Stimulated activated CD4-positive, alpha-beta T cell treated with anti-CD3 and anti-CD28 coated beads, Interleukin-2, amount 100 ng/mL, for 24 hours (primary cell): ENCODE data around the gene TIMP3.

Source experiments
- DNase-seq, 2 donors: peaks; one replicate each; pipeline ENCODE4 v3.0.0-alpha.2; 2020

Gene TIMP3

GRCh38 chr22:32788904-32789624, 12.4 kb upstream of the TIMP3 start:
- DNase-seq, result no peak

DNA sequence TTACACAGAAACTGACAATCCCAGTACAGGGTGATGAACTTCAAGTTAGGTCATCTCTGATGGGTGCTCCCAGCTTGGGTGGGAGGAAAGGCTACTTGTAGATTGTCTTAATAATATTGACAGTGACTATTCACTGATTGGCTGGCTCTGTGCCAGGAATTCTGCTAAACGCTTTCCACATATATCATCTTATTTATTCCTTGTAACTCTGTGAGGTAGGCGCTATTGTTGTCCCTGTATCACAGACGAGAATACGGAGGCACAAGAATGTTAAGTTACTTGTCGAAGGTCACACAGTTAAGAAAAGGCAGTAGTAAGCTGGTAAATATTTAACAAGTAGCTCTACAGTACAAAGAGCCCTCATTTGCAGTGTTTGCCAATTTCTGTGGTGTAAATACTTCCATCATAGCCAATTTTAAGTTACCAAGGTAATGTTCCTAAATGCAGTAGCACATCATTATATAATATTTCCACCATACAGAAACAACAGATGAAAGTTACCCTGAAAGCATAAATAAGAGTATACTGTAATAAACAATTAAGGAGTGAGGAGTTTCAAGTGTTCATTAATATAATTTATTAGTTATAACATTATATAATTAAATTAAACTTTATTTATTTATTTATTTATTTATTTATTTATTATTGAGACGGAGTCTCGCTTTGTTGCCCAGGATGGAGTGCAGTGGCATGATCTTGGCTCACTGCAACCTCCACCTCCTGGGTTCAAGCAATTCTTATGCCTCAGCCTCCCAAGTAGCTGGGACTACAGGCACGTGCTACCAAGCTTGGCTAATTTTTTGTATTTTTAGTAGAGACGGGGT, 11.5 kb upstream of the TIMP3 start:
- no peak for DNase-seq

GRCh38 chr22:32791056-32791455, 10.4 kb upstream of the TIMP3 start:
- DNase-seq, result no peak

DNA sequence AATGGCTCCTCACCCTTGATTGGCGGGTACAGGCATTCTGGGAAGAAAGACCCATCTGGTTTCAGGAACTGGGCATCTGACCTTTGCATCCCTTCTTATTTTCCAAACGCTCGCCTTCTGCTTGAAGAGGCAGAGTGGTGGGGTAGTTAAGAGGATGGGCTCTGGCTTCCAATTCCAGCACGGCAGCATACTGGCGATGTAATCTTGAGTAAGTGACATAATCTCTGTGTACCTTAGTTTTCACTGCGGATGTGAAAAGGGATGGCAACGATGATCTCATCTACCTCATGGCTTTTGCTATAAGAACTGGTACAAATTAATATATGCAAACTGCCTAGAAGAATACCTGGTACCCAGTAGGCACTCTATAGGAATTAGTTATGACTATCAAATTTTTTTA, 10.0 kb upstream of the TIMP3 start:
- no peak for DNase-seq

DNA sequence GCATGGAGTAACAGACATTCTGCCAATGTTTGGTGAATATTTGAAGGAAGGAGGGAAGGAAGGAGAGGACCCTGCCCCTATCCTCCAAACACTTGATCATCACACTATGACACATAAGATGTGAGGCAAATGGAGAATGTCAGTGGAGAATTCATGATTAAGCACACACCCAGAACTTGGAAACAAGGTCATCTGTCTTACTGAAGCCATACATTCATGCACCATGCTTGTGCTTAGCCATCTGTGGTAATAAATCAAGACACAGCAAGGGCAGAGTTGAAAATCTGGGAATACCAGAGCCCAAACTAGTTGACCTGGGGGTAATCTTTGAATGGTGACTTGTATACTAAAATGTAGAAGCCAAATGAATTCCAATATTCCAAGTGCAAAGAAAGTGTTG, 7.9 kb upstream of the TIMP3 start:
- no peak for DNase-seq

DNA sequence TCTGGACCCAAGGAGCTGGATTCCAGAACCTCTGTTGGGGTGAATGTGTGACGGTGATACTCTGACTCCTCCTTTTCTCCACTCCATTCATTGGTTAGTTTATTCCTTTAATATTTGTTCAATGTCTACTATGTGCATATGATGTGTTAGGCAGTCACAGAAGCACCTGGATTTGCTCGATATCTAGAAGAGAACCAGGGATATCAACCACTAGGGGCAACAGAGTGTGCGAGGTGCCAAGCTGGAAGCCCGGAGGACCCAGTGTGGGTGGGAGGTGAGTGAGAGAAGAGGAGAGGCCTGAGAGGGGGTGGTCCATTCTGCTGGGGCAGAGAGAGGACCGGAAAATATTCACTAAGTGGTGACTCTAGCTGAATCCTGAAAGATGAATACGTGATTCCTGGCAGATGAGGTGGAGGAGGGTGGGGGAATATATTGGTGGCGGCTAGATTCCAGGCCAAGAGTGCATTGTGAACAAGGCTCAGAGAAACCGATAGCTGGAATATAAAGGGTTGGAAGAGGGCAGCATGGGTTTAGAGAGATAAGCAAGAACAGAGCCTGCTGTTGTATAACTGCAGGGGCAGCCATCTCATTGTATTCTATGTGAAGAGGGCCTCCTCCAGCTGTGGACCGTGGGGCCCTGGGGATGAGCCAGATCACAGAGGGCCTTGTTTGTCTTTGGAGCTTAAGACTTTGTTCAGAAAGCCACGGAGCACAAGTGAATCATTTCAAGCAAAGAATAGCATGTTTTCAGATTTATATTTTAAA, 6.9 kb upstream of the TIMP3 start:
- DNase-seq, result no peak

DNA sequence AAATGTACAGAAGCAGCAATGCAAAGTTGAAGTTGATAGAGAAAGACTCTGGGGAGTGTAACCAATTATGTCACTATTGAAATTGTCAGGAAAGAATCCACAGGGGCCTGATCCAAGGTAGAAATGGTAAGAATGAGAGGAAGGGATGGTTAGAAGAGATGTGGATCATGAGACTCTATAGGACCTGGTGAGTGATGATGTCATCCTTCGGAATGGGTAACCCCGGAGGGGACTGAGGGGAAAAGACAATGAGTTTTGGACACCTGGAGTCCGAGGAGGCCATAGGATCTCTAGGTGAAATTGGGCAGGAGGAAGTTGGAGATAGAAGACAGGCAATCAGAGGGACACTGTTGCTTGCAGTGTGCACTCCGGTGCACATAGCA, 6.3 kb upstream of the TIMP3 start:
- no peak for DNase-seq

GRCh38 chr22:32796865-32797573, 4.5 kb upstream of the TIMP3 start:
- peak; percentile 62 to 66 for DNase-seq

GRCh38 chr22:32799496-32799895, 2.0 kb upstream of the TIMP3 start:
- no peak for DNase-seq

DNA sequence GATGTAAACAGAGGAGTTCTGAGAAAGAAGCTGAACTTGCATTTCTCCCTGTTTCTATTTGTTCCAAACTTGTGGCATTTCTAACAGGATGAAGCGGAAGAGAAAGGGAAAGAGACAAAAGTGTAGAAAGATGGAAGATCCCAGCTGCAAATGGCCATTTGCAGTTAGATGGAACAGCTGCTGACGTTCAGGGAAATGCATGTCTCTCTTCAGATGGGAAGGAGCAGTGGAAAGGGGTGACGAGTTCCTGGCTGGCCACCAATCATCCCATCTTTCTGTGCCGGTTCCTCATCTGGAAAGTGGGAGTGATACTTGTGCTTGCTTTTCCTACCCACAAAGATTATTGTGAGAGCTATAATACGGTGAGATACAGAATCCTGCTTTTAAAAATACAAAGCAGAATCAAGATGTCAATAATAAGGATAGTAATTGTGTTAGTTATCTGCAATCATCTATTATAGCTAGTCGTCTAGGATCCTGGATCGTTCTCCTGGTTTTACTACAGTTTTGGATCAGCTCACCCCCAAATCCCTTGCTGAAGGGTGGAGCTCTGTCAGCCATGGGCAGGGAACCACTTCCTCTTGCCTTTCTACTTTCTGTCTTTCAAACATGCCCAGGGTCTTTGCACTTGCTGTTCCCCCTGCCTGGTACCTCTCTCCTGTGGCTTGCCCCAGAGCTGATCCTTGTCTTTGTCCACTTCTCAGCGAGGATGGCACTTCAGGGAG, 1.2 kb upstream of the TIMP3 start:
- DNase-seq, result no peak

DNA sequence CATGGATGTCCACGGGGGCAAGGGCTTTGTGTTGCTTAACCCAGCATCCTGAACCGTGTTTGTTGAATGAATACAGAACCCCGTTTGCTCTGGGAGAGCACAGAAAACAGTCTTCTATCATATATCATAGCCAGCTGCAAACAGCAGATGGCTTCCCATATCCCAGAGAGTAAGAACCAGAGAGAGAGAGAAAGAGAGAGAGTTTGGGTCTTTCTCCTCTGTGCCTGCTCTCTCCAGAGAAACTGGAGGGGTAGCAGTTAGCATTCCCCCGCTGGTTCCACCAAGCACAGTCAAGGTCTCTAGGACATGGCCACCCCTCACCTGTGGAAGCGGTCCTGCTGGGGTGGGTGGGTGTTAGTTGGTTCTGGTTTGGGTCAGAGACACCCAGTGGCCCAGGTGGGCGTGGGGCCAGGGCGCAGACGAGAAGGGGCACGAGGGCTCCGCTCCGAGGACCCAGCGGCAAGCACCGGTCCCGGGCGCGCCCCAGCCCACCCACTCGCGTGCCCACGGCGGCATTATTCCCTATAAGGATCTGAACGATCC, 440 bp upstream of the TIMP3 start:
- DNase-seq, result no peak

- DNase-seq, result no peak
Measured at GRCh38 chr22:32802237-32802765, 796 bp downstream of the TIMP3 start.

- no peak for DNase-seq
Measured at GRCh38 chr22:32803020-32803737, 1.7 kb downstream of the TIMP3 start.

GRCh38 chr22:32803738-32804435, 2.4 kb downstream of the TIMP3 start:
- no peak for DNase-seq

GRCh38 chr22:32804531-32805360, 3.2 kb downstream of the TIMP3 start:
- no peak for DNase-seq

- no peak for DNase-seq
Measured at GRCh38 chr22:32805361-32805881, 3.9 kb downstream of the TIMP3 start.

DNA sequence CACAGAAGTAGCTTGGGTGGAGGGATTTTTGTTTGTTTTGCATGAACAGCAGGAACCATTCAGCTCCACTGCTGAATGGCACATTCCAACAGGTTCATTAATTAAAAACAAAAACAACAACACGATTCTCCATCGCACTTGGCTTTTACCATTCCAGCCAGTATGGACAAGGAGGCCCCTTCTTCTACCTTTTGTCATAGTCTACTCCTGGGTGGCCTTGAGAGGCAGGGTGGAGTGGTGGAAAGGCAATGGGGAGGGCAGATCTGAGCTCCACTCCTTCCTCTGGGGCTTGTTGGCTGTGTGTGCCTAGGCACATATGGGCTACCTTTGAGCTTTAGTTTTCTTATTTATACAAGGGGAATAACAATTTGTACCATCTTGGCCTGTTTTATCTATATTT, 4.8 kb downstream of the TIMP3 start:
- no peak for DNase-seq

DNA sequence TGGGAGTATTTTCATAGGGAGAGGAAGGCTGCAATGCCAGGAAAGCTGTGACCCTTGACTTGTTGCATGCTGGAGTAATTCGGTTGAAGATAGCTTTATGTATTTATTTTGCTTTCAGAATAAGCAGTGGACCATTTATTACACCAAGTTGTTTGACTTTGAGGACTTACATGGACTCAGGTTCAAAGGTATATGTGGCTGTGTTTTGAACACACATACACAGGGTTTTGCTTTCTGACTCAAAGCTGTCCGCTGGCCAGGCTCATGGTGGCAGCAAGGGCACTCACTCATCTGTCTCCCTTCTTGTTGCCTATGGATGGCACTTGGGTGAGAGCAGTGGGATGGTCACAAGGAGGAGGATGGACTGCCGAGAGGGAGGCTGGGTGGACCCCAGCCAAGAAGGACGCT, 6.5 kb downstream of the TIMP3 start:
- DNase-seq, result no peak
